A549 (cell line): ENCODE measurements around the gene COL12A1. TPM values are rescaled to one million over a fixed set of nuclear protein-coding genes. Genes with fewer than 3 reads are reported as not detected.

ENCODE experiments used
- ATAC-seq, 2 experiments: fragments of 200-7000 bp in 1 of 2; fragments of >200 bp in 1 of 2; cut with Nextera tagmentation in 1 of 2; cut with Tn5 transposase in 1 of 2; 3 replicates each; pipeline versions ENCODE4 v1.8.0 to v1.9.1; 2018 to 2020; ENCODE audit warnings: mild to moderate bottlenecking in 1 of 2, moderate library complexity in 1 of 2
- CTCF ChIA-PET: fragments of 300-600 bp; sonication (Branson Sonifier 250); formaldehyde crosslinking; extraction: SDS; loops from one replicate; lab custom pipeline; 2021; ENCODE audit warnings: antibody characterized with exemption, inconsistent platforms; lab: Yijun Ruan, JAX
- POLR2A ChIA-PET: fragments of 350-600 bp; formaldehyde crosslinking; extraction: SDS; loops from one replicate; lab custom pipeline; 2021; ENCODE audit warnings: antibody characterized with exemption, inconsistent platforms; lab: Yijun Ruan, JAX
- DNase-seq, 2 experiments: peaks; one replicate each; pipeline versions ENCODE4 v3.0.0 to v3.0.0-alpha.2; 2011 to 2016; ENCODE audit warnings: low read depth in 1 of 2, low spot score in 1 of 2
- FAIRE-seq: peaks from 2 replicates; lab custom pipeline; 2011; peaks lifted over from hg19 to GRCh38; lab: Jason Lieb, UNC
- H3K27ac ChIP-seq, 2 experiments: fragments of >200 bp; sonication (Bioruptor Twin); formaldehyde crosslinking; 3 replicates each; pipeline ENCODE4 v1.5.1; 2016 to 2017
- H3K4me1 ChIP-seq: fragments of >200 bp; sonication (Bioruptor Twin); formaldehyde crosslinking; 3 replicates; pipeline ENCODE4 v1.6.1; 2016
- H3K4me2 ChIP-seq: fragments of >200 bp; sonication (Bioruptor Twin); formaldehyde crosslinking; 3 replicates; pipeline ENCODE4 v1.6.1; 2016
- H3K4me3 ChIP-seq: fragments of >200 bp; sonication (Bioruptor Twin); formaldehyde crosslinking; 3 replicates; pipeline ENCODE4 v1.5.1; 2016
- H3K9me3 ChIP-seq: fragments of >200 bp; sonication (Bioruptor Twin); formaldehyde crosslinking; 3 replicates; pipeline ENCODE4 v1.6.1; 2016
- CHD2 ChIP-seq: fragments of 150-350 bp; IDR thresholded peaks from 2 replicates; pipeline ENCODE4 v1.6.1; 2014; ENCODE audit warnings: low read length; ENCODE audit not compliant: partially characterized antibody
- E2F6 ChIP-seq: IDR thresholded peaks from 2 replicates; pipeline ENCODE4 v1.6.1; 2012; ENCODE audit warnings: low read depth, borderline replicate concordance
- EHF ChIP-seq: fragments of 250-450 bp; sonication (Bioruptor Pico); IDR thresholded peaks from 2 replicates; pipeline ENCODE4 v1.5.0; 2020; ENCODE audit warnings: mild to moderate bottlenecking
- EHMT2 ChIP-seq: fragments of 200-600 bp; sonication (generic); IDR thresholded peaks from 2 replicates; pipeline ENCODE4 v1.6.1; 2016; ENCODE audit warnings: antibody characterized with exemption, low read depth, mild to moderate bottlenecking, moderate library complexity
- ESRRA ChIP-seq: fragments of 150-350 bp; IDR thresholded peaks from 2 replicates; pipeline ENCODE4 v1.6.1; 2014; ENCODE audit warnings: mild to moderate bottlenecking, low read length, borderline replicate concordance
- GATA3 ChIP-seq: IDR thresholded peaks from 2 replicates; pipeline ENCODE4 v1.6.1; 2012; ENCODE audit warnings: borderline replicate concordance
- HDAC2 ChIP-seq: fragments of 200-600 bp; sonication (generic); IDR thresholded peaks from 2 replicates; pipeline ENCODE4 v1.6.1; 2016
- HEYL ChIP-seq: fragments of 250-450 bp; sonication (Bioruptor Pico); IDR thresholded peaks from 2 replicates; pipeline ENCODE4 v1.8.0; 2021; ENCODE audit warnings: mild to moderate bottlenecking, moderate library complexity
- HOXB13 ChIP-seq: fragments of 250-450 bp; sonication (Bioruptor Pico); IDR thresholded peaks from 2 replicates; pipeline ENCODE4 v1.5.0; 2020; ENCODE audit warnings: low read depth, mild to moderate bottlenecking, moderate library complexity
- HOXB5 ChIP-seq: fragments of 250-450 bp; sonication (Bioruptor Pico); IDR thresholded peaks from 2 replicates; pipeline ENCODE4 v1.5.0; 2020; ENCODE audit warnings: mild to moderate bottlenecking, moderate library complexity
- JUN ChIP-seq, 2 experiments: fragments of >200 bp; sonication (Bioruptor Twin); formaldehyde crosslinking; IDR thresholded peaks; 2 replicates in 1 of 2; 3 replicates in 1 of 2; pipeline ENCODE4 v1.6.1; 2016 to 2017
- KDM5A ChIP-seq: fragments of 200-600 bp; sonication (generic); IDR thresholded peaks from 2 replicates; pipeline ENCODE4 v1.6.1; 2016; ENCODE audit warnings: antibody characterized with exemption, mild to moderate bottlenecking
- MAX ChIP-seq: IDR thresholded peaks from 2 replicates; pipeline ENCODE4 v1.6.1; 2012
- NPAS2 ChIP-seq: fragments of 250-450 bp; sonication (Bioruptor Pico); IDR thresholded peaks from 2 replicates; pipeline ENCODE4 v1.8.0; 2022; ENCODE audit warnings: mild to moderate bottlenecking, moderate library complexity, borderline replicate concordance
- NR3C1 ChIP-seq: fragments of >200 bp; sonication (Bioruptor Twin); formaldehyde crosslinking; IDR thresholded peaks from 3 replicates; pipeline ENCODE4 v1.6.1; 2017
- PBX3 ChIP-seq: IDR thresholded peaks from 2 replicates; pipeline ENCODE4 v1.6.1; 2012
- POLR2AphosphoS2 ChIP-seq: conservative IDR thresholded peaks from 2 replicates; pipeline ENCODE4 v1.6.1; 2012; ENCODE audit warnings: low read length, improper control_type of control experiment, inconsistent platforms
- RAD21 ChIP-seq, 2 experiments: fragments of >200 bp in 1 of 2; sonication (Bioruptor Twin) in 1 of 2; formaldehyde crosslinking in 1 of 2; IDR thresholded peaks in 1 of 2; conservative IDR thresholded peaks in 1 of 2; 2 replicates in 1 of 2; 3 replicates in 1 of 2; pipeline ENCODE4 v1.6.1; 2012 to 2018; ENCODE audit warnings: inconsistent platforms in 1 of 2
- SREBF2 ChIP-seq: fragments of 450-650 bp; IDR thresholded peaks from 2 replicates; pipeline ENCODE4 v1.6.1; 2014; ENCODE audit warnings: mild to moderate bottlenecking, moderate library complexity
- TFCP2L1 ChIP-seq: fragments of 250-450 bp; sonication (Bioruptor Pico); IDR thresholded peaks from 2 replicates; pipeline ENCODE4 v1.5.0; 2021; ENCODE audit warnings: mild to moderate bottlenecking
- USF2 ChIP-seq: fragments of 450-650 bp; IDR thresholded peaks from 2 replicates; pipeline ENCODE4 v1.6.1; 2014; ENCODE audit warnings: antibody characterized with exemption
- ZC3H11A ChIP-seq: fragments of 450-650 bp; IDR thresholded peaks from 2 replicates; pipeline ENCODE4 v1.6.1; 2014; ENCODE audit warnings: antibody characterized with exemption, mild to moderate bottlenecking
- ZNF302 ChIP-seq: fragments of 250-450 bp; sonication (Bioruptor Pico); IDR thresholded peaks from 2 replicates; pipeline ENCODE4 v1.9.0; 2021; ENCODE audit warnings: inconsistent platforms, mild to moderate bottlenecking, moderate library complexity
- ZSCAN20 ChIP-seq: fragments of 250-450 bp; sonication (Bioruptor Pico); IDR thresholded peaks from 2 replicates; pipeline ENCODE4 v1.8.0; 2022; ENCODE audit warnings: mild to moderate bottlenecking, moderate library complexity
- WGBS: methylation state at CpG from one replicate; pipeline ENCODE4 v1.1.6; 2017; ENCODE audit errors: missing lambda C conversion rate; 5-methylcytosine and 5-hydroxymethylcytosine counted together
- polyA plus RNA-seq, 4 experiments: library from polyadenylated mRNA; depleted of rRNA in 3 of 4; stranded (reverse); fragments of >200 nt; fragmentation: RNase III in 1 of 4; extraction: RNeasy Plus Mini Kit Qiagen cat#74134 plus additional on column Dnase treatment in 1 of 4; gene quantifications; 2 replicates in 3 of 4; 3 replicates in 1 of 4; pipeline ENCODE4 v1.2.3, GENCODE V29; 2011 to 2017

COL12A1 gene
- polyA plus RNA-seq, 2 of the 4 experiments (the other 2 are of a cell fraction), result 6.3 to 11.2 TPM

- 59% methylated on average over 3 of the region's 3 CpGs for WGBS
- DNase-seq (no peak), FAIRE-seq (no peak)
- TF ChIP-seq TFCP2L1 (CRISPR knock-in tag), result no peak
- no peak for TF ChIP-seq ESRRA
- TF ChIP-seq ZNF302 (CRISPR knock-in tag), result no peak
- no peak for TF ChIP-seq SREBF2
- TF ChIP-seq, all 56 proteins: peak for 0
- H3K4me3 ChIP-seq, result no peak overlapping the region
- H3K4me2 ChIP-seq, result no peak overlapping the region
- POLR2A ChIA-PET, result no interaction called here
- CTCF ChIA-PET, result no interaction called here
- no peaks in the 10 kb centered on the region for H3K9me3 ChIP-seq
- no peak for ATAC-seq
- no peak overlapping the region for H3K27ac ChIP-seq
- H3K4me1 ChIP-seq, result no peaks in the 10 kb centered on the region
Observed at GRCh38 chr6:75128878-75129570, 76.8 kb downstream of the COL12A1 start.

- 81% methylated on average over 2 of the region's 2 CpGs for WGBS
Observed at GRCh38 chr6:75126518-75126917, 79.3 kb downstream of the COL12A1 start.

GRCh38 chr6:75124983-75125382 lies 80.9 kb downstream of the COL12A1 start:
- ChIA-PET CTCF (no interaction called here), POLR2A (no interaction called here)
- no peak overlapping the region for H3K4me2 ChIP-seq
- no peak for TF ChIP-seq HOXB5 (CRISPR knock-in tag)
- TF ChIP-seq HDAC2, result no peak
- no peak for TF ChIP-seq HOXB13 (CRISPR knock-in tag)
- no peak for TF ChIP-seq E2F6
- TF ChIP-seq MAX, result no peak
- TF ChIP-seq EHF, result no peak
- no peak for TF ChIP-seq HEYL
- TF ChIP-seq GATA3, result no peak
- TF ChIP-seq POLR2AphosphoS2, result no peak
- no peak for TF ChIP-seq NPAS2 (CRISPR knock-in tag)
- no peak for TF ChIP-seq NR3C1
- TF ChIP-seq USF2, result no peak
- no peak for TF ChIP-seq RAD21 (conservative IDR thresholded peaks at IDR 0.05 in 1 of 2, IDR thresholded peaks at IDR 0.05 in 1 of 2)
- no peak for TF ChIP-seq EHMT2
- no peak for TF ChIP-seq JUN (IDR thresholded peaks at IDR 0.05)
- TF ChIP-seq, all 56 proteins: peak for 0
- Histone ChIP-seq H3K27ac (no peak overlapping the region), H3K4me3 (no peak overlapping the region), H3K9me3 (no peaks in the 10 kb centered on the region), H3K4me1 (no peaks in the 10 kb centered on the region)
- no peak for DNase-seq
- WGBS, result 54% methylated on average over 2 of the region's 2 CpGs
- no peak for ATAC-seq
- no peak for FAIRE-seq

More at GRCh38 chr6:75126518-75126917, 79.3 kb downstream of the COL12A1 start:
- H3K4me1 ChIP-seq, result no peaks in the 10 kb centered on the region
- CTCF ChIA-PET, result no interaction called here
- no peak overlapping the region for H3K4me2 ChIP-seq
- FAIRE-seq (no peak), DNase-seq (no peak), ATAC-seq (no peak)
- POLR2A ChIA-PET, result no interaction called here
- TF ChIP-seq ZC3H11A, result no peak
- TF ChIP-seq E2F6, result no peak
- TF ChIP-seq PBX3, result no peak
- TF ChIP-seq NPAS2 (CRISPR knock-in tag), result no peak
- TF ChIP-seq CHD2, result no peak
- no peak for TF ChIP-seq JUN (IDR thresholded peaks at IDR 0.05)
- TF ChIP-seq KDM5A, result no peak
- TF ChIP-seq ZSCAN20 (CRISPR knock-in tag), result no peak
- no peak for TF ChIP-seq MAX
- no peak for TF ChIP-seq POLR2AphosphoS2
- no peak overlapping the region for H3K4me3 ChIP-seq
- no peaks in the 10 kb centered on the region for H3K9me3 ChIP-seq
- H3K27ac ChIP-seq, result no peak overlapping the region
